WTC11 (cell line): ENCODE measurements around the gene LIF. TPM values are rescaled to one million over a fixed set of nuclear protein-coding genes. Genes with fewer than 3 reads are reported as not detected.
A peak's percentile ranks its signal among the peaks of the same experiment; 100 is the strongest.

Source experiments
- ATAC-seq: fragments of 200-7000 bp; cut with Tn5 transposase; 2 replicates; pipeline ENCODE4 v1.10.0; 2021; ENCODE audit warnings: mild to moderate bottlenecking, moderate library complexity
- CTCF ChIA-PET: fragments of 300-600 bp; sonication (Branson Sonifier 250); formaldehyde crosslinking; loops from one replicate; lab custom pipeline; 2021; ENCODE audit warnings: antibody characterized with exemption; lab: Charles Lee
- POLR2A ChIA-PET: fragments of 350-600 bp; sonication (Branson Sonifier 250); formaldehyde crosslinking; loops from one replicate; lab custom pipeline; 2021; ENCODE audit warnings: antibody characterized with exemption; lab: Charles Lee
- DNase-seq: peaks from one replicate; pipeline ENCODE4 v3.0.0; 2021; ENCODE audit warnings: low spot score
- H3K27ac Mint-ChIP-seq: 2 replicates; pipeline ENCODE4 v1.8.0; 2021; ENCODE audit warnings: mixed read lengths
- H3K27me3 Mint-ChIP-seq: 2 replicates; pipeline ENCODE4 v1.8.0; 2021; ENCODE audit warnings: low read depth, mild to moderate bottlenecking, moderate library complexity, mixed read lengths
- H3K36me3 Mint-ChIP-seq: 2 replicates; pipeline ENCODE4 v1.8.0; 2021; ENCODE audit warnings: mixed read lengths
- H3K4me1 Mint-ChIP-seq: 2 replicates; pipeline ENCODE4 v1.8.0; 2022; ENCODE audit warnings: mixed read lengths
- H3K4me3 Mint-ChIP-seq: 2 replicates; pipeline ENCODE4 v1.8.0; 2021; ENCODE audit warnings: mild to moderate bottlenecking, moderate library complexity, mixed read lengths
- H3K9me3 Mint-ChIP-seq: 2 replicates; pipeline ENCODE4 v1.8.0; 2021; ENCODE audit warnings: mixed read lengths
- ATF6 ChIP-seq: sonication (generic); formaldehyde crosslinking; IDR thresholded peaks from 2 replicates; pipeline ENCODE4 v1.8.1; 2023; ENCODE audit warnings: mild to moderate bottlenecking, missing genetic modification reagents
- CREM ChIP-seq: sonication (generic); formaldehyde crosslinking; IDR thresholded peaks from 2 replicates; pipeline ENCODE4 v1.8.1; 2022; ENCODE audit warnings: mild to moderate bottlenecking, missing genetic modification reagents, moderate library complexity
- ESRRA ChIP-seq: sonication (generic); formaldehyde crosslinking; IDR thresholded peaks from 2 replicates; pipeline ENCODE4 v1.8.1; 2022; ENCODE audit warnings: mild to moderate bottlenecking, missing genetic modification reagents, borderline replicate concordance
- FOXJ3 ChIP-seq: sonication (generic); formaldehyde crosslinking; IDR thresholded peaks from 2 replicates; pipeline ENCODE4 v1.9.0; 2021; ENCODE audit warnings: missing genetic modification reagents, mild to moderate bottlenecking, borderline replicate concordance
- MAX ChIP-seq: sonication (generic); formaldehyde crosslinking; IDR thresholded peaks from 2 replicates; pipeline ENCODE4 v1.8.0; 2022; ENCODE audit warnings: mild to moderate bottlenecking, missing genetic modification reagents
- NFATC4 ChIP-seq: fragments of 250-450 bp; sonication (Bioruptor Pico); IDR thresholded peaks from 2 replicates; pipeline ENCODE4 v1.9.0; 2021; ENCODE audit warnings: mild to moderate bottlenecking
- NR1H2 ChIP-seq: sonication (generic); formaldehyde crosslinking; IDR thresholded peaks from 2 replicates; pipeline ENCODE4 v1.9.0; 2021; ENCODE audit warnings: mild to moderate bottlenecking, moderate library complexity, missing genetic modification reagents
- RELA ChIP-seq: sonication (generic); formaldehyde crosslinking; IDR thresholded peaks from 2 replicates; pipeline ENCODE4 v1.8.1; 2022; ENCODE audit warnings: missing genetic modification reagents, mild to moderate bottlenecking, borderline replicate concordance
- RORB ChIP-seq: fragments of 250-450 bp; sonication (Bioruptor Pico); IDR thresholded peaks from 2 replicates; pipeline ENCODE4 v1.9.0; 2021; ENCODE audit warnings: mild to moderate bottlenecking
- ZBTB21 ChIP-seq: sonication (generic); formaldehyde crosslinking; IDR thresholded peaks from 2 replicates; pipeline ENCODE4 v1.8.1; 2023; ENCODE audit warnings: mild to moderate bottlenecking, missing genetic modification reagents, borderline replicate concordance
- ZNF219 ChIP-seq: sonication (generic); formaldehyde crosslinking; IDR thresholded peaks from 2 replicates; pipeline ENCODE4 v1.8.0; 2023; ENCODE audit warnings: missing genetic modification reagents, mild to moderate bottlenecking, borderline replicate concordance
- ZNF263 ChIP-seq: sonication (generic); formaldehyde crosslinking; IDR thresholded peaks from 2 replicates; pipeline ENCODE4 v1.8.1; 2022; ENCODE audit warnings: low read depth, mild to moderate bottlenecking, moderate library complexity, missing genetic modification reagents
- total RNA-seq: library from RNA; stranded (reverse); gene quantifications from 3 replicates; pipeline ENCODE4 v1.2.3, GENCODE V29; 2021
- TF ChIP-seq, protein P1 (sequence below): sonication (generic); formaldehyde crosslinking; IDR thresholded peaks from 2 replicates; pipeline ENCODE4 v1.8.1; 2022; ENCODE audit warnings: mild to moderate bottlenecking, moderate library complexity, missing genetic modification reagents
- TF ChIP-seq, protein P2 (sequence below): sonication (generic); formaldehyde crosslinking; IDR thresholded peaks from 2 replicates; pipeline ENCODE4 v1.8.0; 2022; ENCODE audit warnings: mild to moderate bottlenecking, missing genetic modification reagents

Gene LIF
- total RNA-seq, 1 experiment from 2014 or later, result 7.2 TPM

DNA sequence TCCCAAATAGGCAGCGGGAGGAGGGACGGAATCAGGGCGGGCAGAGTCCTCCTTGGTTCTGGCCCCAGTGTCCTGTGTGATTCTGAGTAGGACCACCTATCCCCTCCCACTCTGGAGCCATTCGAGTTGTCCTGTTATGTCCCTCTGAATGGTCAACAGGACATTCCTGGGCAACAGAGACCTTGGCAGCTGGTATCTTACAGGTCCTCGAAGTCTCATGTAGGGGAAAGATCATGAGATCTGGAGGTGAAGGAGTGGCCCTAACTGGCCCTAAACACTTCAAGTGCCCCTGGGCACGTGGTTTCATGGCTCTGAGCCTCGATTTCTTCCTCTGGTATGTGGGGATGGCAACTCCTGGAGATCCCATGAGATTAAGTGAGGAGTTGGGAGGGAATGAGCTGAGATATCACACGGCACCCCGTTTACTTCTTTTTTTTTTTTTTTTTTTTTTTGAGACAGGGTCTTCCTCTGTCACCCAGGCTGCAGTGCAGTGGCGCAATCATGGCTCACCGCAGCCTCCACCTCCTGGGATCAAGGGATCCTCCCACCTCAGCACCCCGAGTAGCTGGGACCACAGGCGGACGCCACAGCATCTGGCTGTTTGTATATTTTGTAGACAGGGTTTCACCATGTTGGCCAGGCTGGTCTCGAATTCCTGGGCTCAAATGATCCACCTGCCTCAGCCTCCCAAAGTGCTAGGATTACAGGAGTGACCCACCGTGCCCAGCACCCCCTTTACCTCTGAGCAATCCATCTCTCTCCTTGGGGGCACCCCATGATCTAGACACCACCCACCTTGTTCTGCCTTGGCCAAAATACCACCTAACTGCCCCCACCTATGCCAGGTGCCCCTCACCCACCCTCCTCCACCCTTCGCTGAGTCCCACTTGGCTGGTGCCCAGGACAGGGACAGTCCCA, 6.8 kb downstream of the LIF start (continued):
- TF ChIP-seq, protein P1, sequence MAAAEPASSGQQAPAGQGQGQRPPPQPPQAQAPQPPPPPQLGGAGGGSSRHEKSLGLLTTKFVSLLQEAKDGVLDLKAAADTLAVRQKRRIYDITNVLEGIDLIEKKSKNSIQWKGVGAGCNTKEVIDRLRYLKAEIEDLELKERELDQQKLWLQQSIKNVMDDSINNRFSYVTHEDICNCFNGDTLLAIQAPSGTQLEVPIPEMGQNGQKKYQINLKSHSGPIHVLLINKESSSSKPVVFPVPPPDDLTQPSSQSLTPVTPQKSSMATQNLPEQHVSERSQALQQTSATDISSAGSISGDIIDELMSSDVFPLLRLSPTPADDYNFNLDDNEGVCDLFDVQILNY (CRISPR knock-in tag), result no peak

GRCh38 chr22:30238661-30239487, 7.7 kb downstream of the LIF start:
- H3K4me1 Mint-ChIP-seq, result peaks cover 42% of the 10 kb centered on the region
- no peak overlapping the region; the same call in 1 of the 2 replicates for H3K27ac Mint-ChIP-seq

DNA sequence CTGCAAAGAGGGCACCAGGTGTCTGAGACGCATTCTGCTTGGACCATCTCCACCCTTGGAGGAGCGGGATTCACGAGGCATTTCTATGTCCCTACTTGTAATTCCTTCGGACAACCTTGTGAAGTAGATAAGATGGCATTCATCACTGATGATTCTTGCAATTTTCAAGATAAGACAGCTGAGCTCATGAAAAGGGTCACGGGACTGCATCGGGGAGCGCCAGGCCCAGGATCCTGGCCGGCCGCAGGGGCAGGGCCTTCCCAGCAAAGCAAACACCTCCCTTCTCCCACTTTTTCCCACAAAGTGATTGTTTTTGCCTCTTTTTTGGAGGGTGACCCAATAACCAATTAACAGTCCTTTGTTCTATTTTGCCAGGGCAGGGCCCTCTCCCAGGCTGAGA, 8.4 kb downstream of the LIF start:
- ATAC-seq, result no peak
- Mint-ChIP-seq H3K9me3 (no peaks in the 10 kb centered on the region), H3K4me1 (peaks cover 45% of the 10 kb centered on the region), H3K36me3 (no peaks in the 10 kb centered on the region; the same call in 1 of the 2 replicates), H3K4me3 (no peak overlapping the region), H3K27ac (no peak overlapping the region), H3K27me3 (no peaks in the 10 kb centered on the region; the same call in 1 of the 2 replicates)
- ChIA-PET CTCF (interaction anchor here (0.9 to 2.9 kb wide), 4 partner anchors 17 to 130 kb away, joined by 3 to 22 read pairs (median 8); no protein-coding TSS in a partner anchor), POLR2A (no interaction called here)
- TF ChIP-seq RELA, result no peak
- TF ChIP-seq NFATC4, result no peak
- TF ChIP-seq ESRRA (CRISPR knock-in tag), result no peak
- TF ChIP-seq, protein P2, sequence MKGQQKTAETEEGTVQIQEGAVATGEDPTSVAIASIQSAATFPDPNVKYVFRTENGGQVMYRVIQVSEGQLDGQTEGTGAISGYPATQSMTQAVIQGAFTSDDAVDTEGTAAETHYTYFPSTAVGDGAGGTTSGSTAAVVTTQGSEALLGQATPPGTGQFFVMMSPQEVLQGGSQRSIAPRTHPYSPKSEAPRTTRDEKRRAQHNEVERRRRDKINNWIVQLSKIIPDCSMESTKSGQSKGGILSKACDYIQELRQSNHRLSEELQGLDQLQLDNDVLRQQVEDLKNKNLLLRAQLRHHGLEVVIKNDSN (CRISPR knock-in tag), result no peak
- TF ChIP-seq CREM (CRISPR knock-in tag), result no peak
- no peak for TF ChIP-seq NR1H2
- no peak for TF ChIP-seq ATF6 (CRISPR knock-in tag)
- TF ChIP-seq ZNF219 (CRISPR knock-in tag), result no peak
- no peak for TF ChIP-seq RORB (CRISPR knock-in tag)
- no peak for TF ChIP-seq FOXJ3 (CRISPR knock-in tag)
- no peak for DNase-seq

More at GRCh38 chr22:30238661-30239487, 7.7 kb downstream of the LIF start:
- peak; percentile 78 for ATAC-seq
- Mint-ChIP-seq H3K4me3 (no peak overlapping the region; the same call in 1 of the 2 replicates), H3K36me3 (peaks cover 6% of the 10 kb centered on the region; the same call in 1 of the 2 replicates), H3K9me3 (no peaks in the 10 kb centered on the region), H3K27me3 (no peaks in the 10 kb centered on the region; the same call in 1 of the 2 replicates)
- TF ChIP-seq ZNF263 (peak; percentile 56; the same call in 1 of the 2 replicates), ZBTB21 (CRISPR knock-in tag) (no peak), ESRRA (CRISPR knock-in tag) (no peak), MAX (CRISPR knock-in tag) (peak; percentile 19; the same call in 1 of the 2 replicates)
- POLR2A ChIA-PET, result no interaction called here
- DNase-seq, result peak; percentile 50
- CTCF ChIA-PET, result interaction anchor here (0.9 to 2.9 kb wide), 4 partner anchors 17 to 131 kb away, joined by 3 to 22 read pairs (median 8); no protein-coding TSS in a partner anchor
